T1000 (cell line): ENCODE data around the gene AADACL3.
"Not testable (repeated sequence)": the region's sequence is repeated elsewhere in the genome, so short reads cannot be mapped to it uniquely, and the experiment has no call there.

Experiments used
- DNase-seq: peaks from one replicate; lab custom pipeline; 2025; ENCODE audit warnings: mixed read lengths; lab: John Stamatoyannopoulos, UW

Gene AADACL3

GRCh38 chr1:12715896-12716437 lies at the start of gene AADACL3:
Gene AADACL3 (plus strand): TSS chr1:12716110. CDS start chr1:12716177, 67 bp downstream.
- no peak for DNase-seq

- DNase-seq, result no peak
These were observed 49.7 kb upstream of the AADACL3 start for GRCh38 chr1:12666141-12666735.

- DNase-seq, result no peak
These were observed 46.3 kb upstream of the AADACL3 start for GRCh38 chr1:12669529-12670068.

- DNase-seq, result no peak
These were observed 41.6 kb upstream of the AADACL3 start for GRCh38 chr1:12674358-12674757.

- DNase-seq, result not testable (repeated sequence)
These were observed 39.8 kb upstream of the AADACL3 start for GRCh38 chr1:12676122-12676521.

- DNase-seq, result no peak
These were observed 38.3 kb upstream of the AADACL3 start for GRCh38 chr1:12677565-12677964.

- DNase-seq, result no peak
These were observed 37.6 kb upstream of the AADACL3 start for GRCh38 chr1:12678350-12678749.

GRCh38 chr1:12678820-12679219 lies 37.1 kb upstream of the AADACL3 start:
- no peak for DNase-seq

- DNase-seq, result no peak
These were observed 25.8 kb upstream of the AADACL3 start for GRCh38 chr1:12690156-12690555.

GRCh38 chr1:12692967-12693782 lies 22.7 kb upstream of the AADACL3 start:
- no peak for DNase-seq

GRCh38 chr1:12696658-12697057 lies 19.3 kb upstream of the AADACL3 start:
- DNase-seq, result no peak

GRCh38 chr1:12697397-12697796 lies 18.5 kb upstream of the AADACL3 start:
- no peak for DNase-seq

GRCh38 chr1:12703821-12704451 lies 12.0 kb upstream of the AADACL3 start:
- no peak for DNase-seq

GRCh38 chr1:12706061-12706460 lies 9.8 kb upstream of the AADACL3 start:
- DNase-seq, result no peak

- DNase-seq, result no peak
These were observed 7.4 kb upstream of the AADACL3 start for GRCh38 chr1:12708396-12709090.

GRCh38 chr1:12709091-12709491 lies 6.8 kb upstream of the AADACL3 start:
- no peak for DNase-seq

- no peak for DNase-seq
These were observed 6.2 kb upstream of the AADACL3 start for GRCh38 chr1:12709696-12710095.

GRCh38 chr1:12711536-12711935 lies 4.4 kb upstream of the AADACL3 start:
- no peak for DNase-seq

- no peak for DNase-seq
These were observed 3.8 kb upstream of the AADACL3 start for GRCh38 chr1:12712076-12712475.

- DNase-seq, result no peak
These were observed 3.0 kb upstream of the AADACL3 start for GRCh38 chr1:12712929-12713328.

- not testable (repeated sequence) for DNase-seq
These were observed 2.3 kb upstream of the AADACL3 start for GRCh38 chr1:12713651-12714050.
